Liver (tissue), 2 donors: ENCODE measurements around the gene QARS1.

Experiments
- CTCF ChIP-seq: fragments of 150-350 bp; IDR thresholded peaks from 2 replicates; pipeline ENCODE4 v1.5.1; 2017; ENCODE audit warnings: improper control_type of control experiment, low read depth, low read length; ENCODE audit not compliant: missing input control
- REST ChIP-seq: IDR thresholded peaks from 2 replicates; pipeline ENCODE4 v1.6.1; 2016; ENCODE audit warnings: antibody characterized with exemption, mild to moderate bottlenecking
- donor health status: healthy.

GRCh38 chr3:49111347-49111746 lies 6.8 kb upstream of the QARS1 start:
- TF ChIP-seq REST: no peak
- no peak for TF ChIP-seq CTCF
